PC-3 (cell line): ENCODE measurements around the gene PAQR4.

Source experiments
- EZH2 ChIP-seq: fragments of 300-600 bp; sonication (generic); IDR thresholded peaks from one replicate; pipeline ENCODE4 v1.6.1; 2017; ENCODE audit warnings: antibody characterized with exemption, mild to moderate bottlenecking, low read length; ENCODE audit not compliant: unreplicated experiment
- EZH2phosphoT487 ChIP-seq: fragments of 300-600 bp; sonication (generic); IDR thresholded peaks from 2 replicates; pipeline ENCODE4 v1.6.1; 2018; ENCODE audit warnings: mild to moderate bottlenecking, antibody characterized with exemption, low read length, borderline replicate concordance
- TF ChIP-seq, protein P1 (sequence below): fragments of 300-600 bp; sonication (generic); conservative IDR thresholded peaks from 2 replicates; pipeline ENCODE4 v1.5.1; 2017; ENCODE audit warnings: antibody characterized with exemption, low read depth, mild to moderate bottlenecking, low read length

DNA sequence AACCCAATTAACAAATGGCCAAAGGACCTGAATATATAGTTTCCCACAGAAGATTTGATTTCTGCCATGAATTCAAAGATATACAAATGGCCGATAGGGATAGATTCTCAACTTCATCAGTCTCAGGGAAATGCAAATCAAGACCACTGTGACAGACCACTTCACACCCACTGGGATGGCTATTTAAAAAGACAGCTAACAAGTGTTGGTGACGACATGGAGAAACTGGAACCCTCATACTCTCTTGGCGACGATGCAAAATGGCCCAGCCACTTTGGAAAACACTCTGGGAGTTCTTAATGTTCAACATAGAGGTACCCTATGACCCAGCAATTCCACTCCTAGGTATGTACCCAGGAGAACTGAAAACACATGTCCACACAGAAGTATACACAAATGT, 22.5 kb upstream of the PAQR4 start:
- TF ChIP-seq, protein P1, sequence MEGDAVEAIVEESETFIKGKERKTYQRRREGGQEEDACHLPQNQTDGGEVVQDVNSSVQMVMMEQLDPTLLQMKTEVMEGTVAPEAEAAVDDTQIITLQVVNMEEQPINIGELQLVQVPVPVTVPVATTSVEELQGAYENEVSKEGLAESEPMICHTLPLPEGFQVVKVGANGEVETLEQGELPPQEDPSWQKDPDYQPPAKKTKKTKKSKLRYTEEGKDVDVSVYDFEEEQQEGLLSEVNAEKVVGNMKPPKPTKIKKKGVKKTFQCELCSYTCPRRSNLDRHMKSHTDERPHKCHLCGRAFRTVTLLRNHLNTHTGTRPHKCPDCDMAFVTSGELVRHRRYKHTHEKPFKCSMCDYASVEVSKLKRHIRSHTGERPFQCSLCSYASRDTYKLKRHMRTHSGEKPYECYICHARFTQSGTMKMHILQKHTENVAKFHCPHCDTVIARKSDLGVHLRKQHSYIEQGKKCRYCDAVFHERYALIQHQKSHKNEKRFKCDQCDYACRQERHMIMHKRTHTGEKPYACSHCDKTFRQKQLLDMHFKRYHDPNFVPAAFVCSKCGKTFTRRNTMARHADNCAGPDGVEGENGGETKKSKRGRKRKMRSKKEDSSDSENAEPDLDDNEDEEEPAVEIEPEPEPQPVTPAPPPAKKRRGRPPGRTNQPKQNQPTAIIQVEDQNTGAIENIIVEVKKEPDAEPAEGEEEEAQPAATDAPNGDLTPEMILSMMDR, result no peak
- no peak for TF ChIP-seq EZH2
- no peak for TF ChIP-seq EZH2phosphoT487
